ENCODE data around the gene KLF18. TPM values are rescaled to one million over a fixed set of nuclear protein-coding genes. Genes with fewer than 3 reads are reported as not detected.
"Not testable (repeated sequence)": the region's sequence is repeated elsewhere in the genome, so short reads cannot be mapped to it uniquely, and the experiment has no call there.

Gene KLF18
- total RNA-seq, 1 experiment from 2014 or later = 0.09 TPM

GRCh38 chr1:44117272-44117671 is 24.2 kb downstream of the KLF18 start:
- peaks cover 14% of the 10 kb centered on the region for H3K4me1 Mint-ChIP-seq
- peak; percentile 97 for TF ChIP-seq HMGA2 (CRISPR knock-in tag; IDR thresholded peaks at IDR 0.05)
- H3K27me3 Mint-ChIP-seq (ENCODE audit: low read depth); H3K36me3 Mint-ChIP-seq; H3K4me3 Mint-ChIP-seq; H3K27ac Mint-ChIP-seq; ATAC-seq; POLR2A ChIA-PET; DNase-seq (ENCODE audit: low spot score): not testable (repeated sequence)
- CTCF ChIA-PET = interaction anchor here (0.6 kb wide), 1 partner anchor 85 kb away, joined by 3 read pairs; no protein-coding TSS in a partner anchor
- 0 out of 2 replicates have a peak, but pooled peaks cover 12% of the 10 kb centered on the region for H3K9me3 Mint-ChIP-seq

- no peaks in the 10 kb centered on the region for H3K36me3 Mint-ChIP-seq
- H3K4me1 Mint-ChIP-seq = peaks cover under 1% of the 10 kb centered on the region; the same call in 1 of the 2 replicates
- H3K27ac Mint-ChIP-seq = no peak overlapping the region
- ChIA-PET CTCF (interaction anchor here (1.4 kb wide), 1 partner anchor 11 kb away, joined by 5 read pairs; no protein-coding TSS in a partner anchor), POLR2A (no interaction called here)
- DNase-seq (ENCODE audit: low spot score) (no peak), ATAC-seq (no peak)
- 0 out of 2 replicates have a peak, but pooled peaks cover 3% of the 10 kb centered on the region for H3K9me3 Mint-ChIP-seq
- no peak overlapping the region for H3K4me3 Mint-ChIP-seq
- no peaks in the 10 kb centered on the region; the same call in 1 of the 2 replicates for H3K27me3 Mint-ChIP-seq (ENCODE audit: low read depth)
- TF ChIP-seq ZNF423 (CRISPR knock-in tag; IDR thresholded peaks at IDR 0.05) (no peak), CREB1 (CRISPR knock-in tag; IDR thresholded peaks at IDR 0.05) (no peak), ZNF281 (CRISPR knock-in tag; IDR thresholded peaks at IDR 0.05) (no peak), IRF1 (CRISPR knock-in tag; IDR thresholded peaks at IDR 0.05) (no peak), HMGA2 (CRISPR knock-in tag; IDR thresholded peaks at IDR 0.05) (no peak), ESRRA (CRISPR knock-in tag; IDR thresholded peaks at IDR 0.05; ENCODE audit: borderline replicate concordance) (no peak), FOXK1 (CRISPR knock-in tag; IDR thresholded peaks at IDR 0.05) (no peak), PRRX2 (CRISPR knock-in tag; IDR thresholded peaks at IDR 0.05) (no peak), ZNF219 (CRISPR knock-in tag; IDR thresholded peaks at IDR 0.05; ENCODE audit: borderline replicate concordance) (no peak), SOX15 (CRISPR knock-in tag; IDR thresholded peaks at IDR 0.05) (no peak), ZNF416 (CRISPR knock-in tag; IDR thresholded peaks at IDR 0.05) (no peak), ARID4B (CRISPR knock-in tag; IDR thresholded peaks at IDR 0.05; ENCODE audit: borderline replicate concordance) (no peak)
These were observed 27.3 kb downstream of the KLF18 start for GRCh38 chr1:44114098-44114497.

GRCh38 chr1:44113095-44113609 is 28.3 kb downstream of the KLF18 start:
- POLR2A ChIA-PET = no interaction called here
- H3K27ac Mint-ChIP-seq = no peak overlapping the region
- H3K9me3 Mint-ChIP-seq = 0 out of 2 replicates have a peak, but pooled peaks cover 3% of the 10 kb centered on the region
- H3K4me1 Mint-ChIP-seq = no peaks in the 10 kb centered on the region; the same call in 1 of the 2 replicates
- H3K36me3 Mint-ChIP-seq = no peaks in the 10 kb centered on the region
- ATAC-seq = no peak
- CTCF ChIA-PET = interaction anchor here (0.8 to 2.7 kb wide), 3 partner anchors 10 to 45 kb away, joined by 3 to 17 read pairs (median 3); no protein-coding TSS in a partner anchor
- H3K4me3 Mint-ChIP-seq = no peak overlapping the region
- no peak for DNase-seq (ENCODE audit: low spot score)
- no peaks in the 10 kb centered on the region; the same call in 1 of the 2 replicates for H3K27me3 Mint-ChIP-seq (ENCODE audit: low read depth)
- TF ChIP-seq NFE2L1 (CRISPR knock-in tag; IDR thresholded peaks at IDR 0.05) (no peak), NR1H2 (CRISPR knock-in tag; IDR thresholded peaks at IDR 0.05) (no peak), FOXP4 (CRISPR knock-in tag; IDR thresholded peaks at IDR 0.05) (no peak), ZNF416 (CRISPR knock-in tag; IDR thresholded peaks at IDR 0.05) (no peak), ERG (CRISPR knock-in tag; IDR thresholded peaks at IDR 0.05) (no peak), STAT6 (CRISPR knock-in tag; conservative IDR thresholded peaks at IDR 0.05; ENCODE audit: low read depth) (no peak), CREB1 (CRISPR knock-in tag; IDR thresholded peaks at IDR 0.05) (no peak)

Measured in WTC11 (cell line).